Body of pancreas (tissue), 4 donors: ENCODE measurements around the gene SPG11.
"Not testable (repeated sequence)": the region's sequence is repeated elsewhere in the genome, so short reads cannot be mapped to it uniquely, and the experiment has no call there.

Source experiments
- POLR2A ChIP-seq, 3 donors: fragments of 450-650 bp; IDR thresholded peaks; one replicate each; pipeline ENCODE4 v1.6.1; 2016; ENCODE audit warnings: antibody characterized with exemption in 3 of 3, mild to moderate bottlenecking in 2 of 3
- TF ChIP-seq, protein P1 (sequence below), 7 experiments: fragments of 450-650 bp in 4 of 7; fragments of 200-600 bp in 3 of 7; sonication (generic) in 3 of 7; IDR thresholded peaks; one replicate each; pipeline ENCODE4 v1.5.1; 2016 to 2019; ENCODE audit warnings: antibody characterized with exemption in 7 of 7

DNA sequence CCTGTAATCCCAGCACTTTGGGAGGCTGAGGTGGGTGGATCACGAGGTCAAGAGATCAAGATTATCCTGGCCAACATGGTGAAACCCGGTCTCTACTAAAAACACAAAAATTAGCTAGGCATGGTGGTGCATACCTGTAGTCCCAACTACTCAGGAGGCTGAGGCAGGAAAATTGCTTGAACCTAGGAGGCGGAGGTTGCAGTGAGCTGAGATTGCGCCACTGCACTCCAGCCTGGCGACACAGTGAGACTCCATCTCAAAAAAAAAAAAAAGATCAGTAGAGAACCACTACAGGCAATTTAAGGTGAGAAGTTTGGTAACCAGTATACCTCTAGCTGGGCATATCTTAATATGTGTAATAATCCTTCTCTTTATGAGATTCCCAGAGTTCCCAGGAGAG is 118.7 kb downstream of the SPG11 start:
- TF ChIP-seq POLR2A (IDR thresholded peaks at IDR 0.05) = not testable (repeated sequence)
- TF ChIP-seq, protein P1, sequence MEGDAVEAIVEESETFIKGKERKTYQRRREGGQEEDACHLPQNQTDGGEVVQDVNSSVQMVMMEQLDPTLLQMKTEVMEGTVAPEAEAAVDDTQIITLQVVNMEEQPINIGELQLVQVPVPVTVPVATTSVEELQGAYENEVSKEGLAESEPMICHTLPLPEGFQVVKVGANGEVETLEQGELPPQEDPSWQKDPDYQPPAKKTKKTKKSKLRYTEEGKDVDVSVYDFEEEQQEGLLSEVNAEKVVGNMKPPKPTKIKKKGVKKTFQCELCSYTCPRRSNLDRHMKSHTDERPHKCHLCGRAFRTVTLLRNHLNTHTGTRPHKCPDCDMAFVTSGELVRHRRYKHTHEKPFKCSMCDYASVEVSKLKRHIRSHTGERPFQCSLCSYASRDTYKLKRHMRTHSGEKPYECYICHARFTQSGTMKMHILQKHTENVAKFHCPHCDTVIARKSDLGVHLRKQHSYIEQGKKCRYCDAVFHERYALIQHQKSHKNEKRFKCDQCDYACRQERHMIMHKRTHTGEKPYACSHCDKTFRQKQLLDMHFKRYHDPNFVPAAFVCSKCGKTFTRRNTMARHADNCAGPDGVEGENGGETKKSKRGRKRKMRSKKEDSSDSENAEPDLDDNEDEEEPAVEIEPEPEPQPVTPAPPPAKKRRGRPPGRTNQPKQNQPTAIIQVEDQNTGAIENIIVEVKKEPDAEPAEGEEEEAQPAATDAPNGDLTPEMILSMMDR (IDR thresholded peaks at IDR 0.05) = not testable (repeated sequence)
